Gastrocnemius medialis (tissue), 4 donors: ENCODE data around the gene SYT15.

ENCODE experiments used
- POLR2A ChIP-seq, 2 donors: fragments of 450-650 bp; IDR thresholded peaks; one replicate each; pipeline ENCODE4 v1.6.1; 2017; ENCODE audit warnings: antibody characterized with exemption in 2 of 2, mild to moderate bottlenecking in 2 of 2, moderate library complexity in 2 of 2
- TF ChIP-seq, protein P1 (sequence below), 5 experiments: fragments of 450-650 bp in 3 of 5; fragments of 200-600 bp in 2 of 5; sonication (generic) in 2 of 5; IDR thresholded peaks in 4 of 5; conservative IDR thresholded peaks in 1 of 5; 1 replicate in 4 of 5; 2 replicates in 1 of 5; pipeline ENCODE4 v1.5.1; 2016 to 2019; ENCODE audit warnings: antibody characterized with exemption in 5 of 5, mild to moderate bottlenecking in 3 of 5, moderate library complexity in 3 of 5

DNA sequence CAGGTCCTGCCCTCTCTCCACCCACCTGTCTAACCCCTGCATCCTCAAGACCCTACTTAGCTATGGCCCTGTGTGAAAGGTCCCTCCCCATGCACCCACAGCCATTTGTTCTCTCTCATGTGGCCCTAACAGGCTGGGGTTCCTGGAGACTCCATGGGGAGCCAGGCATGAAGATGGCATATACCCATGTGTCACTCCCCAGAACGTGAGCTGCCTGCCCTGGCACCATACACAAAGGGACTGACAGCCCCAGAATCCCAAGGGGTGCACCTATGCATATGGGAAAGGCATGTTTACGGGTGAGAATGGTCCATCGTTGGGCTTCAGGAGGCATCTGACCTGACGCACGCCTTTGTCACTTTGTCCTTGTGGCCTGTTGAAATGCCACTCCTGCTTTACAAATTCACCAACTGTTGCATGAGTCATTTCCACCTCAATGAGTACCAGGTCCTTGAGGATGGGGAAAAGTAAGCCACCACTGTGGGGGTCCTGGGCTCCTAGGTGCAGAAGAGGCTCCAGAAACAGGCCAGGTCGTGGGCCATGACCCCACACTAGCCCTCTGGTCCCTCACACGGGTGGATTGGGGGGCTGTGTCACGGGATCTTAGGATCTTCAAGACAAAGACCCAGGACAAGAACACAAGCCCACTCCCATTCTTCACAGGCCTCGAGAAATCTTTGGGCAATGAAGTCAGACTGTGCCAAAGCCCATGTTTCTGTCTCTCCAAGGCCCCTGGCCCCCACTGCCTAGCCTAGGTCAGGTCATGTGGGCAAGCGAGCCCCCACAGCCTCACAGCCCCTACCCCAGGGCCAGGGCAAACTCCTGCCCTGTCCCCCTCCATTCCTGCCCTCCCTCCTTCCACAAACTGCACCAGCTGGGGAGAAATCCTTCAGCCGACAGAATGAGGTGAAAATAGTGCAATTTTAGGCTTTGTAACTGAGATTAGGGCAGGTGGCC lies 31.1 kb upstream of the SYT15 start:
- TF ChIP-seq, protein P1, sequence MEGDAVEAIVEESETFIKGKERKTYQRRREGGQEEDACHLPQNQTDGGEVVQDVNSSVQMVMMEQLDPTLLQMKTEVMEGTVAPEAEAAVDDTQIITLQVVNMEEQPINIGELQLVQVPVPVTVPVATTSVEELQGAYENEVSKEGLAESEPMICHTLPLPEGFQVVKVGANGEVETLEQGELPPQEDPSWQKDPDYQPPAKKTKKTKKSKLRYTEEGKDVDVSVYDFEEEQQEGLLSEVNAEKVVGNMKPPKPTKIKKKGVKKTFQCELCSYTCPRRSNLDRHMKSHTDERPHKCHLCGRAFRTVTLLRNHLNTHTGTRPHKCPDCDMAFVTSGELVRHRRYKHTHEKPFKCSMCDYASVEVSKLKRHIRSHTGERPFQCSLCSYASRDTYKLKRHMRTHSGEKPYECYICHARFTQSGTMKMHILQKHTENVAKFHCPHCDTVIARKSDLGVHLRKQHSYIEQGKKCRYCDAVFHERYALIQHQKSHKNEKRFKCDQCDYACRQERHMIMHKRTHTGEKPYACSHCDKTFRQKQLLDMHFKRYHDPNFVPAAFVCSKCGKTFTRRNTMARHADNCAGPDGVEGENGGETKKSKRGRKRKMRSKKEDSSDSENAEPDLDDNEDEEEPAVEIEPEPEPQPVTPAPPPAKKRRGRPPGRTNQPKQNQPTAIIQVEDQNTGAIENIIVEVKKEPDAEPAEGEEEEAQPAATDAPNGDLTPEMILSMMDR (IDR thresholded peaks at IDR 0.05 in 4 of 5, conservative IDR thresholded peaks at IDR 0.05 in 1 of 5), result no peak
- TF ChIP-seq POLR2A (IDR thresholded peaks at IDR 0.05), result no peak
